Esophagus muscularis mucosa (tissue), 4 donors: Measurements from ENCODE around the gene PCDH9.

ENCODE experiments used
- CTCF ChIP-seq, 3 experiments: fragments of 200-600 bp in 2 of 3; fragments of 450-650 bp in 1 of 3; sonication (generic) in 2 of 3; IDR thresholded peaks; one replicate each; pipeline ENCODE4 v1.5.1; 2017 to 2019; ENCODE audit warnings: antibody characterized with exemption in 3 of 3, mild to moderate bottlenecking in 2 of 3, moderate library complexity in 1 of 3
- EP300 ChIP-seq: sonication (generic); formaldehyde crosslinking; IDR thresholded peaks from one replicate; pipeline ENCODE4 v1.6.1; 2017; ENCODE audit warnings: antibody characterized with exemption
- POLR2A ChIP-seq: fragments of 450-650 bp; IDR thresholded peaks from one replicate; pipeline ENCODE4 v1.6.1; 2017; ENCODE audit warnings: antibody characterized with exemption, moderate library complexity, mild to moderate bottlenecking, low read depth
- POLR2AphosphoS5 ChIP-seq, 2 donors: sonication (generic); formaldehyde crosslinking; IDR thresholded peaks; one replicate each; pipeline ENCODE4 v1.6.1; 2017; ENCODE audit warnings: antibody characterized with exemption in 2 of 2

DNA sequence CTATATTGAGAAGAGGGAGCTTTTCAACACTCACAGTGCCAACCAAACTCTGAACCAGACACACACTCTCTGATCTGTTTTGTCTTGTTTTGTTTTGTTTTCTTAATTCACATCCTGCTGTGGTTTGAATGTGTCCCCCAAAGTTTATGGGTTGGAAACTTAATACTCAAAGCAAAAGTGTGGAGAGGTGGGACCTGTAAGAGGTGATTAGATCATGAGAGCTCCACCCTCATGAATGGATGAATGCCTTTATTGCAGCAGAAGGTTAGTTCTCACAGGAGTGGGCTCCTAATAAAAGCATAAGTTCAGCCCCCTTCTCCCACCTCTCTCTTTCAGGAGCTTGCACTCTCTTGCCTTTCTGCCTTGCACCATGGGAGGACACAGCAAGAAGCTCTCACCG is 957.1 kb downstream of the PCDH9 start:
- no peak for TF ChIP-seq CTCF (IDR thresholded peaks at IDR 0.05)
- TF ChIP-seq POLR2AphosphoS5 (IDR thresholded peaks at IDR 0.05) = no peak
- TF ChIP-seq POLR2A = no peak
- no peak for TF ChIP-seq EP300
